PC-3 (cell line): ENCODE data around the gene SCGB1C2. TPM values are rescaled to one million over a fixed set of nuclear protein-coding genes. Genes with fewer than 3 reads are reported as not detected.
A peak's percentile ranks its signal among the peaks of the same experiment; 100 is the strongest.

Experiments
- ATAC-seq: fragments of 200-7000 bp; cut with Tn5 transposase; 2 replicates; pipeline ENCODE4 v1.9.1; 2020; ENCODE audit warnings: mild to moderate bottlenecking, moderate library complexity
- BruUV-seq: library from RNA; stranded (reverse); fragments of 400-500 nt; replicated peaks from 2 replicates; lab custom pipeline; 2021; lab: Mats Ljungman, UMichigan
- CTCF ChIA-PET: fragments of 300-600 bp; sonication (Branson Sonifier 250); formaldehyde crosslinking; loops from one replicate; lab custom pipeline; 2022; ENCODE audit warnings: antibody characterized with exemption; lab: Charles Lee
- POLR2A ChIA-PET: fragments of 300-600 bp; sonication (Branson Sonifier 250); formaldehyde crosslinking; loops from one replicate; lab custom pipeline; 2022; ENCODE audit warnings: antibody characterized with exemption; ENCODE audit not compliant: unreplicated experiment; lab: Charles Lee
- DNase-seq: peaks from one replicate; pipeline ENCODE4 v3.0.0-alpha.2; 2015
- H2AFZ ChIP-seq: fragments of 300-600 bp; sonication (generic); 2 replicates; pipeline ENCODE4 v1.6.0; 2016; ENCODE audit warnings: antibody characterized with exemption, low read length
- H3F3A ChIP-seq: fragments of 300-600 bp; sonication (generic); one replicate; pipeline ENCODE4 v1.6.0; 2017; ENCODE audit warnings: antibody characterized with exemption, low read length, control low read depth, mild to moderate bottlenecking; ENCODE audit not compliant: unreplicated experiment
- H3K27ac ChIP-seq: fragments of 300-600 bp; sonication (generic); 2 replicates; pipeline ENCODE4 v1.5.1; 2016; ENCODE audit warnings: mild to moderate bottlenecking, low read length
- H3K27me3 ChIP-seq: fragments of 300-600 bp; sonication (generic); 2 replicates; pipeline ENCODE4 v1.6.1; 2016; ENCODE audit warnings: low read length, mixed read lengths
- H3K36me3 ChIP-seq: fragments of 300-600 bp; sonication (generic); 2 replicates; pipeline ENCODE4 v1.6.1; 2016; ENCODE audit warnings: low read depth, mixed run types, low read length, mixed read lengths
- H3K4me1 ChIP-seq: fragments of 300-600 bp; sonication (generic); 2 replicates; pipeline ENCODE4 v1.5.1; 2016; ENCODE audit warnings: low read length; ENCODE audit not compliant: insufficient read depth
- H3K4me2 ChIP-seq: fragments of 300-600 bp; sonication (generic); 2 replicates; pipeline ENCODE4 v1.6.0; 2016; ENCODE audit warnings: low read length
- H3K4me3 ChIP-seq: fragments of 300-600 bp; sonication (generic); 2 replicates; pipeline ENCODE4 v1.5.1; 2016; ENCODE audit warnings: mild to moderate bottlenecking, low read length, mixed read lengths
- H3K79me2 ChIP-seq: fragments of 300-600 bp; sonication (generic); 2 replicates; pipeline ENCODE4 v1.6.1; 2017; ENCODE audit warnings: low read length, mixed read lengths
- H3K9ac ChIP-seq: fragments of 300-600 bp; sonication (generic); 2 replicates; pipeline ENCODE4 v1.6.0; 2016; ENCODE audit warnings: mild to moderate bottlenecking, low read length
- H3K9me2 ChIP-seq: fragments of 300-600 bp; sonication (generic); replicated peaks from 2 replicates; pipeline ENCODE4 v1.6.1; 2016; ENCODE audit warnings: mixed run types, low read length, mixed read lengths
- H3K9me3 ChIP-seq: fragments of 300-600 bp; sonication (generic); 2 replicates; pipeline ENCODE4 v1.6.1; 2016; ENCODE audit warnings: low read length, mixed read lengths
- H4K20me1 ChIP-seq: fragments of 300-600 bp; sonication (generic); 2 replicates; pipeline ENCODE4 v1.6.1; 2016; ENCODE audit warnings: low read length, mixed read lengths
- CTCF ChIP-seq: fragments of 300-600 bp; sonication (generic); conservative IDR thresholded peaks from 2 replicates; pipeline ENCODE4 v1.5.1; 2017; ENCODE audit warnings: antibody characterized with exemption, low read depth, mild to moderate bottlenecking, low read length
- EZH2 ChIP-seq: fragments of 300-600 bp; sonication (generic); IDR thresholded peaks from one replicate; pipeline ENCODE4 v1.6.1; 2017; ENCODE audit warnings: antibody characterized with exemption, mild to moderate bottlenecking, low read length; ENCODE audit not compliant: unreplicated experiment
- EZH2phosphoT487 ChIP-seq: fragments of 300-600 bp; sonication (generic); IDR thresholded peaks from 2 replicates; pipeline ENCODE4 v1.6.1; 2018; ENCODE audit warnings: mild to moderate bottlenecking, antibody characterized with exemption, low read length, borderline replicate concordance
- intact Hi-C: fragments of 100-400 bp; cut with micrococcal nuclease; formaldehyde crosslinking; loops from 2 replicates; pipeline ENCODE4 v1.9.0; 2023
- total RNA-seq: library from RNA; depleted of rRNA; stranded (reverse); fragments of >200 nt; gene quantifications from 2 replicates; pipeline ENCODE4 v1.2.3, GENCODE V29; 2014

SCGB1C2 gene
- total RNA-seq, 1 experiment from 2014 or later: not detected

GRCh38 chr17:142876-143784 is 5.8 kb downstream of the SCGB1C2 start:
- H3K4me2 ChIP-seq: peak overlapping the region; percentile 60
- CTCF ChIA-PET: no interaction called here

GRCh38 chr17:143785-144281 is 6.5 kb downstream of the SCGB1C2 start:
- intact Hi-C loops: no loop called here
- ChIA-PET CTCF (no interaction called here), POLR2A (no interaction called here)
- H3K27me3 ChIP-seq: no peaks in the 10 kb centered on the region
- no peaks in the 10 kb centered on the region for H4K20me1 ChIP-seq
- H3F3A ChIP-seq: no peaks in the 10 kb centered on the region
- H3K9ac ChIP-seq: no peak overlapping the region
- no peak overlapping the region for H3K27ac ChIP-seq
- H3K9me2 ChIP-seq: no peaks in the 10 kb centered on the region
- H3K4me1 ChIP-seq: peaks cover 3% of the 10 kb centered on the region; the same call in 1 of the 2 replicates
- H3K4me2 ChIP-seq: peak overlapping the region; percentile 60
- H2AFZ ChIP-seq: peak overlapping the region; percentile 68
- ATAC-seq: peak; percentile 87
- BruUV-seq: no TSS peak
- no peaks in the 10 kb centered on the region for H3K79me2 ChIP-seq
- H3K4me3 ChIP-seq: no peak overlapping the region
- no peaks in the 10 kb centered on the region for H3K36me3 ChIP-seq
- TF ChIP-seq EZH2: no peak
- TF ChIP-seq CTCF: peak; percentile 67
- H3K9me3 ChIP-seq: no peaks in the 10 kb centered on the region
- DNase-seq: peak; percentile 79

More at GRCh38 chr17:142876-143784, 5.8 kb downstream of the SCGB1C2 start:
- H3K9me3 ChIP-seq: no peaks in the 10 kb centered on the region
- ATAC-seq: no peak
- intact Hi-C loops: no loop called here
- H3K27ac ChIP-seq: no peak overlapping the region
- no peaks in the 10 kb centered on the region for H3F3A ChIP-seq
- no peaks in the 10 kb centered on the region for H4K20me1 ChIP-seq
- POLR2A ChIA-PET: no interaction called here
- H3K9me2 ChIP-seq: no peaks in the 10 kb centered on the region
- no peaks in the 10 kb centered on the region for H3K79me2 ChIP-seq
- no peaks in the 10 kb centered on the region for H3K36me3 ChIP-seq
- BruUV-seq: no TSS peak
- H3K9ac ChIP-seq: no peak overlapping the region
- no peak overlapping the region for H3K4me3 ChIP-seq
- TF ChIP-seq EZH2 (no peak), EZH2phosphoT487 (no peak), CTCF (no peak)
- H3K4me1 ChIP-seq: peaks cover 3% of the 10 kb centered on the region; the same call in 1 of the 2 replicates
- DNase-seq: no peak
- peak overlapping the region; percentile 68 for H2AFZ ChIP-seq
- H3K27me3 ChIP-seq: no peaks in the 10 kb centered on the region
